ENCODE data around the gene SPIN1.

DNA sequence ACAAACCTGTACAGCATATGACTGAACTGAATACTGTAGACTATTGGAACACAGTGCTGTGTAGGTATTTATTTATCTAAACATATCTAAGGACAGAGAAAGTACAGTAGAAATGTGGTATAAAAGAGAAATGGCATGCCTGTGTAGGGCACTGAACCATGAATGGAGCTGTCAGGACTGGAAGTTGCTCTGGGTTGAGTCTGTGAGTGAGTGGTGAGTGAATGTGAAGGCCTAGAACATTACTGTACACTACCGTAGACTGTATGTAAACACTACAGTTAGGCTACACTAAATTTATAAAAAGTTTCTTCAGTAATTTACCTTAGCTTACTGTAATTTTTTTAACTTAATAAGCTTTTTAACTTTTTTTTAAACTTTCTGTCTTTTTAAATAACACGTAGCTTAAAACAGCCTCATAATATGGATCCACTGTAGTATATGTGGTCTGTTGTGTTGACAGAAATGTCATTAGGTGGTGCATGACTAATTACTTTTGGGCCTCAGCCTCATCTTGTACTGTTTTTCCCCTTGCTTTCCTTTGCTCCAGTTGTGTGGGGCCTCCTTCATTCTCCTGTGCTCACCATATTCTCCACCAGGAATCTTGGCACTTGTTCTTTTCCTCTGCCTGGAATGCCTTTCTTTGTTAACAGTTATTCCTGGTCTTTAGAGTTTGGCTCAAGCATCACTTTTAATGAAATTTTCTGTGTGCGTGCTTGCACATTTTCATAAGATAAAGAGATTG is 8.8 kb downstream of the SPIN1 start:
- TF ChIP-seq POLR2A (IDR thresholded peaks at IDR 0.05; ENCODE audit: low read depth, low read length) (no peak), POLR2AphosphoS5 (IDR thresholded peaks at IDR 0.05; ENCODE audit: low read depth, low read length) (no peak), TAF1 (IDR thresholded peaks at IDR 0.05; ENCODE audit: borderline replicate concordance, low read depth, low read length) (no peak)
